HG02973 (cell line): ENCODE results near the gene SLC35F3.
A peak's percentile ranks its signal among the peaks of the same experiment; 100 is the strongest.
"Not testable (repeated sequence)": the region's sequence is repeated elsewhere in the genome, so short reads cannot be mapped to it uniquely, and the experiment has no call there.

ENCODE experiments used
- ATAC-seq: cut with Tn5 transposase; IDR thresholded peaks from one replicate; pipeline ENCODE4 v1.9.1; 2021; ENCODE audit warnings: moderate library complexity; ENCODE audit not compliant: unreplicated experiment

SLC35F3 gene

DNA sequence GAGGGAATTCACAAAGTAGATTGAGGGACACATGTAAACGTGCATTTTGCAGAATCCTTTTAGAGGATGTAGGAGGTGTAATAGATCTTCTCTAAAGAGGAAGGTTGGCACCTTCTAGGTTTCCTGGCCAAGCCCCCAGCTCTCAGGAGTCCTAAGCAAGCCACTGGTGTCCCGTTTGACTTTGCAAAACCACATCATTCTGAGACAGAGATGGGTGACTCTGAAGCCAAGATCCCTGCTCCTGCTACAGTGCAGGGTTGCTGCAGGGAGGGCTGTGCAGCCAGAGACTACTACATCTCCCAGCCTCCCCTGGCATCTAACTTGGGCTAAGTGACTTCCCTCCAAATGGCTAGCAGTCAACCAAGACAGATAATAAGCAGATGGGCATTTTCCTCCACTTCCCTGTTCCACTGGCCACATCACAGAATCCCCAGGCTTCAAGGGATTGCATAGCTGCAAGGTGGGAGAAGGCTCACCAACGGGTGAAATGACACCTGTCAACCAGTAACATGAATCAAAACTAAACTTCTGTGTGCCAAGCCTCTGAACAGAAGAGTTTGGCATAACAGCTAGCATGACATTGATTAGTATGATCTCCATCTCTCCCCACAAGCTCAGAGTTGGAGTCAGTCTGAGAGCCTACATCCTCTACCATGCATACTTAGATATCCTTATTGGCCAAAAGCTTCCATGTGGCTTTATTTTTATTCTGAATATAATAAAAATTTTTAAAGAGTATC is 339.2 kb downstream of the SLC35F3 start:
- ATAC-seq: no peak

DNA sequence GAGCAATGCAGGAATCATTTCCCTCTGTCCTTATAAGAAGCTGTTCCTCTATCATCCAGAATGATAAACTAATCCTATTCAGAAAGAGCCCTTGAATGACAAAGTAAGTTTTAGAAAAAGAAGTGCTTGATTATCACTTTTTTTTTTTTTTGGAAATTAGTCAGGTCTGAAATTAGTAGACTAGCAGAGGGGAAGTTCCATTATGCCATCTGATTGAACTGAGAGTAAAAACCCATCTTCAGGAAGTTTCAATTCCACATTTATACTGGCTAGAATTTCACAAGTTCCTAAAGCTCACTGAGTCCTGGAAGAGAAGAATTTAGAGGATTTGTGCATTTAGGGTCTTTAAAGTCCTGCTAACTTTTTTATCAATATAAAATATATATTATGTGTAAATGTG is 340.0 kb downstream of the SLC35F3 start:
- ATAC-seq: peak; percentile 37

DNA sequence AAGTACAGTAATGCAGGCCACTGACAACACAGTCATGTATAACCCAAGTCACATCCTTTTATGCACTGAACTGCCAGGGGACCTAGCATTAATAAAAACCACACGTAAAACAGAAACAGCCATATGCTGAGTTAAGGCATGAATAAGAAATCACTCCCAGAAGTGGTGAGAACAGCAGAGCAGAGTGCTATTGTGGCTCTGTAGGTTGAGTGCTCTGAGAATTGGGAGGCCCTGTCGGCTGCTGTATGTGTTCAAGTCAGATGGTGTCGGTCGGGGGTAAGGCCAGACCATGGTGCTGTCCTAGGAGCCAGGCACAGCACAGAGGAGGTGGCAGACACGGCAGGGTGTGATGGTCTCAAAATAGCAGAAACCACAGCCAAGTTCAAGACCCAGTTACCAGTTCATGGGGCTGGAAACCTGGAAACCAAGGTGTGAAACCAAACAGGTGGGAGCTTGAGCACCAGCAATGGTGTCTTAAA is 342.2 kb downstream of the SLC35F3 start:
- peak; percentile 89 for ATAC-seq

DNA sequence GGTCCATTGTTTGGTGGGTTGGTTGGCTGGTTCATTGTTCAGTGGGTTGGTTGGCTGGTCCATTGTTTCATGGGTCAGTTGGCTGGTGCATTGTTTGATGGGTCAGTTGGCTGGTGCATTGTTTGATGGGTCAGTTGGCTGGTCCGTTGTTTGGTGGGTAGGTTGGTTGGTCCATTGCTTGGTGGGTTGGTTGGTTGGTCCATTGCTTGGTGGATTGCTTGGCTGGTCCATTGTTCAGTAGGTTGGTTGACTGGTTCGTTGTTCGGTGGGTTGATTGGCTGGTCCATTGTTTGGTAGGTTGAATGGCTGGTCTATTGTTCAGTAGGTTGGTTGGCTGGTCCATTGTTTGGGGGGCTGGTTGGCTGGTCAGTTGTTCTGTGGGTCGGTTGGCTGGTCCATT is 343.3 kb downstream of the SLC35F3 start:
- ATAC-seq: not testable (repeated sequence)

DNA sequence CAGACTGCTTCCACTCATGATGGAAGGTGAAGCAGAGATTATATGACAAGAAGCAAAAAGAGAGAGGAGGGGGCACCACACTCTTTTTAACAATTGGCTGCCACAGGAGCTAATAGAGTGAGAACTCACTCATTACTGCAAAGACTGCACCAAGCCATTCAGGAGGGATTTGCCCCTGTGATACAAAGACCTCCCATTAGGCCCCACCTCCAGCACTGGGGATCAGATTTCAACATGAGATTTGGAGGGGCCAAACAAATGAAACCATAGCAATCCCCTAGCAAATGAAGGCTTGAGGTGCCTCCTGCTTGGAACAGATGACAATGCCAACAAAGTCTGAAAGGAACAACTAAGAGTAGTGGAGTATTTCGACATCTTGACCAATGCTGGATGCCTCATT is 346.3 kb downstream of the SLC35F3 start:
- no peak for ATAC-seq

DNA sequence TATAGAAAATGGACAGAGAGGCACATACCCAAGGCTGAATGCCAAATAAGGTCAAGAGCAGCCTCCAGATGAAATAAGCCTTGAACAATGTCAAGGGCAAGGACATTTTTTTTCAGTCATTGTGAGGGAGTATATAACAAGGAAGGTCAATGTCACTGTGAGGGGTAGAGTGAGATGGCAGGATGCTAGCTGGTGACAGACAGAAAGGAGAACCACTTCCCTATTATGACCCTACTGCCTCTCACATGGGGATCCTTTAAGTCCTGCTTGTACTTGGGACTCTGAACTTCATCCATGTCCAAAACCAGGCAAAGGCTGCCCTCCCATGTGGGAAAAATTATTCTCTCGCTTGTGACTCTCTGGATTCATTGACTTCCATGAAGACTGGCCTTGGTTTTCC is 349.3 kb downstream of the SLC35F3 start:
- no peak for ATAC-seq

DNA sequence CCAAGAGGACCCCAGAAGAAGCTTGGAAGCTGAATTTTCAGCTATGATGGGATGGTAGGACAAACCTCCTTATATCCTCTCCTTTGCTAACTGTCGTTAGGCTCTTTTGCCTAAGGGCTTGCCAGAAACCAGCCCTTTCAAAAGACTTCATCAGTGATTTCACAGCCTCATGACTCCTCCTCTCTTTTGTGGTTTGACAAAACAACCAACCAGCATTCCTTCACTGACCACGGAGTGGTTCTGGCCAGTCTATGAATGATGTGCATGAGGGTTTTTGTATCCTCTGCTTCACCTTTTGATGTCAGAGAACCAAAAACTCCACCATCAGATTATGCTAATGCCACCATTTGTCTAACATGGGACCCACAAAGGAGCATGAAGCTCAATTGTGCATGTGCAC is 351.9 kb downstream of the SLC35F3 start:
- ATAC-seq: no peak

DNA sequence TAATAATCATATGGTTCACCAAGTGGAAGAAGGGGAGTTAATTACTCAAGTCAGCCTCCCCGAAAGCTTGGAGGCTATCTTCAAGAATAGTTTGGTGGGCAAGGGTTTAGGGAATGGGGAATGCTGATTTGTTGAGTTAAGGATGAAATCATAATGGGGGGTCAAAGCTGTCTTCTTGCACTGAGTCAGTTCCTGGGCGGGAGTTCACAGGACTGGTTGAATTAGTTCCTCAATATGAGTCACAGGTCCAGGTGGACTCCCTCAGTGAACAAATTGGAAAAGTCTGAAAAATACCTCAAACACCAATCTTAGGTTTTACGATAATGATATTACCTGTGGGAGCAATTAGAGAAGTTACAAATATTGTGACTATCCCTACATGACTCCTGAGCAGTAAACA is 353.6 kb downstream of the SLC35F3 start:
- ATAC-seq: no peak

DNA sequence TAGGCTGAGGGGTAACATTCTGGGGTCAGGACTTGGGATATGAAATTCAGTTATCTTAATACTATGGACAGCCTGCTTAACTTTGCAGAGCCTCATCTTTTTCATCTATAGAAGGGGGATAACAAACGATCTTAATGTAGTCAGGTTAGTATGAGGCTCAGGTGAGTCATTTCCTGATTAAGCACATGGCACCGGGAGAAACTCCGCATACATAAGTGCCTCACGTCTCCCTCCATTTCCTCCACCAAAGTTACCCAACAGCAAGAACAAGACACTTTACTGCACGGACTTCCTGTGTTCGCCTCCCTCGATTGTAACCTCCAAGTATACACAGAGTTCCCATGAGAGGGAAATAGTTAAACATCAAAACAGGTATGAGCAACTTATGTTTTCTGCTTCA is 356.1 kb downstream of the SLC35F3 start:
- no peak for ATAC-seq

DNA sequence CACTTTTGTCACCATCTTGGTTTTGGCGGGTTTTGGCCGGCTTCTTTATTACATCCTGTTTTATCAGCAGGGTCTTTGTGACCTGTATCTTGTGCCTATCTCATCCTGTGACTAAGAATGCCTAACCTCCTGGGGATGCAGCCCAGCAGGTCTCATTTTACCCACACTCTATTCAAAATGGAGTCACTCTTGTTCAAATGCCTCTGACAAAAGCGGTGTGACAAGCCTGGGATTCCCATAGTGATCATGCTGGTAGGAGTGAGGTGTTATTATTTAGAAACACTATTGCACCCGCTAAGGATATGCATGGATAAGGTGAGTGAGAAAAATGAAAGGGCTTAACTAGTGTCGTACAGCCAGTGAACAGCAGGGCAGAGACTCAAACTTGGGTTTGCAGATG is 357.1 kb downstream of the SLC35F3 start:
- no peak for ATAC-seq

DNA sequence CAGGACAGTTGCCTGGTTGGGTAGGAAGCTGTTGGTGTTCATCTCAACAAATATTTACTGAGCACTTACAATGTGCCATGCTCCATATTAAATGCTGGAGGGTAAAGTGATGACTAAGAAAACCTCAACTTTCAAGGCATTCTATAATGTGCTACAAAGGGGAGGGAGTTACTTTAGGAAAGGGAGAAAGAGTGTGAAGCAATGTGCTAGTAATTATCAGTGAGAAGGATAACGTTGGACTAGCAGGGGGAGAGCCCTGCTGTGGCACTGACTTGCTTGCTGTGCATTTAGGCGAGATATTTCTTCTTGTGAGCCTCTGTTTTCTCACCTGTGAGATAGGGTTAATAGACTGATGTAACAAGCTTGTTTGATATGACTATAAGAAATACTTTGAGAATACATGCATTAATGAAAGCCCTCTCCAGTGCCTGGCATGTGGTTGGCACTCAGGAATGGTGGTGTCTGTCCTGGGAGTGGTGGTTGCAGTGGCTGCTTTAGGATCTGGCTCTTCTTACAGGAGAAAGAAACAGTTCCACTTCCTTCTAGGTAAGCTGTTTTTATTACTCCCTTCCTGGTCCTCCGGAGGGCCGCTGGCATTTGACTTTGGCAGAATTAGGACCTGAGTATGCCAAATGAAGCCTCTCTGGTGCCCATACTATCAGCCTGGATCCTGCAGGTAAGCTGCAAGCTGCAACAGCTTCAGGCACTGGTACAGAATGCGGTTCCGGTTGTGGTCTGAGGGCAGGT is 357.7 kb downstream of the SLC35F3 start:
- no peak for ATAC-seq

DNA sequence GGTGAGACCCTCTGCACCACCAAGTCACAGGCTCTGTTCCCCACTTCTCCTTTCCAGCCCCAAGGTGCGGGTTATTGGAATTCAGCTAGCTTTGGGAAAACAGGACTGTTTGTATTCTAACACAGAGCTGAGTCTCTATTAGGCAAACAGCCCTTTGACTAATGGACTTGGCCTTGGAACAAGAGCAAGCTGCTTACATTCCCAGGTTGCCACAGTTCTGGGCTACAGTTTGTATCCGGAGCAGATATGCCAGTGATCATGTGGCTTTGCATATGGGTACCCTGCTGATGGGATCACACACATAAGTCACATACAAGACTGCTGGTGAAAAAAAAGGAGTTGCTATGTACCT is 358.3 kb downstream of the SLC35F3 start:
- no peak for ATAC-seq

DNA sequence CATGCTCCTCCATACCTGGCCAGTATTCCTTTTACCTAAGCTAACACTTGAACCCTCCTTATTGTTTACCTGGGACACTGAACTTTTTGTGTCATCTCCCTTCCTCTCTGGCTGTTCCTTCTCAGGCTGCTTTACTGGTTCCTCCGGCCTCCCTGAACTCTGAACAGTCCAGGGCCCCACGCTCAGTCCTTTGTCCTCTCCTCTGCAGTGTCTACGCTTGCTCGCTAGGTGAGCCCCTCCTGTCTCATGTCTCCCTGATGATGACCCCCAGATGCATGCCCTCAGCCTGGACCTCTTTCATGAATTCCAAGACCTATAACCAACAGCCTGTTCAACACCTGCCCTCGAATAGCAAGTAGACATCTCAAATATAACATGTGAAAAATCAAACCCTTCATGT is 360.4 kb downstream of the SLC35F3 start:
- ATAC-seq: no peak

DNA sequence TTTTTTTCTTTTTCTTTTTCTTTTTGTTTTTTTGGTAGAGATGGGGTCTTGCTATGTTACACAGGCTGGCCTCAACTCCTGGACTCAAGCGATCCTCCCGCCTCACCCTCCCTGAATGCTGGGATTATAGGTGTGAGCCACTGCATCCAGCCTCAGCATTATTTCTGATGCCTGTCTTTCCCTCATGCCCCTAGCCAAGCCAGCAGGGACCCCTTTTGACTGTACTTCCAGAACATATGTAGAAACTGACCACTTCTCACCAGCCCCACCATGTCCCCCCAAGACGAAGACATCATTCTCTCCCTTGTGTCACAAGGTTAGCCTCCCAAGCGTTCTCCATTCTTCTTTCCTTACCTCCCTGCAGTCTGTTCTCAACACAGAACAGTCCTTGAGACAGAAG is 360.8 kb downstream of the SLC35F3 start:
- ATAC-seq: no peak

DNA sequence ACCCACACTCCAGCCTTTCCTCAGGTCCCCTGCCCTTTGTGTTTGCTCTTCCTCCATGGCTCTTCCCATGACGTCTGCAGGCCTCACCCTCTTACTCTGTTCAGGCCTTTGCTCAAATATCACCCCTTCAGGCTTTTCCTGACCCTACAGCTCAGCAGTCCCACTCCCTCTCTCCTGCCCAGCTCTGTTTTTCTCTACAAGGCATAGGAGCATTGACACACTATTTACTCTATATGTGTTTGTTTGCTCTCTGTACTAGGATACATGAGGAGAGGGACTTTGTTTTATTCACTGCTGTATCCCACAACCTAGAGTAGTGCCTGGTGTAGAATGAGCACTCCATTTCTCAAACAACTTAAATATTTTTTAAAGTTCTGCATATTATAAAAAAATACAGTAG is 361.4 kb downstream of the SLC35F3 start:
- ATAC-seq: no peak

DNA sequence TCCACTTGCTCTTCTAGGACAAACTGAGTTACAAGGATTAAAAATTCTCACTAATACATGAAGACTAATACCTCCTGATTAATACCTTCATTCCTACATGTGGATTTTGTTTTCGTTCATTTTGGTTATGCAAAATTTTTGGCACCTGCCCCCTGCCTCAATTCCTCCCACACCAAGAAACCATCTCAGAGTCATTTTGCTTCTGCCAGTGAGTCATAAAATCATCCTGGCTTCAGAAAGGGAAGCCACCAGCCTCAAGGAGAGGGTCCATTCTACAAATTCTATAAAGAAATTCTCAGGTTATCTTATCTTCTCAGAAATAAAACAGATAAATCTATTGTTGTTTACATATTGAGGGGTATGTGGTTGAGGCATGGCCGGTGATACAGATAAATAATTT is 365.6 kb downstream of the SLC35F3 start:
- ATAC-seq: no peak

DNA sequence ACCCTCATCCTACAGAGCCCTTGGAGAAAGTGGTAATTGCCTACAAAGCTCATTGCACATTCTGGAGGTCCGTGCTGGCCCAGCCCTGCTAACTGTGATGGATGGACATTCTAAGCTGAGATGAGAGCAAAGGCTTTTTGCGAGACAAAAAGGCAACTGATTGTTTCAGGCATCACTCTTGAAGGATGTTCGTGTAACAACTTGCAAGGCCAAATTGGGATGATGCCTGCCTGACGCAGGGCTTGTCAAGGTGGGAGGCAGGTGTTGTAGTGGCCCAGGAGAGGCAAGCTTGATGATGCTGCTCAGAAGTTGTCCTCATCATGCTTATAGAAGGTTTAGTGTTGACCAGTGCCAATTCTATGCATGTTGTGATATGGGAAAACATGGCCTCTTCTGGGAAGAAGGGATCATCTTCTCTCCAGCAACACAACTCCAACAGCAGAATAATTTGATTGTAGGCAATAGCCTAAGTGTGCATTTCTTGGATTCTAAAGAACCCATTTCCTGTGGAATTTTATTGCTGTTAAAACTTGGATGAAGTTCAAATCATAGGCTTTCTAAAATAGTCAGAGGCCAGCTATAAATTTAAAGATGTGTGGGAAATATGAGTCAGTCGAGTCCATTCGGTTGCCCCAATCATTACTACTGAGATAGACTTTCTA is 366.2 kb downstream of the SLC35F3 start:
- ATAC-seq: no peak

DNA sequence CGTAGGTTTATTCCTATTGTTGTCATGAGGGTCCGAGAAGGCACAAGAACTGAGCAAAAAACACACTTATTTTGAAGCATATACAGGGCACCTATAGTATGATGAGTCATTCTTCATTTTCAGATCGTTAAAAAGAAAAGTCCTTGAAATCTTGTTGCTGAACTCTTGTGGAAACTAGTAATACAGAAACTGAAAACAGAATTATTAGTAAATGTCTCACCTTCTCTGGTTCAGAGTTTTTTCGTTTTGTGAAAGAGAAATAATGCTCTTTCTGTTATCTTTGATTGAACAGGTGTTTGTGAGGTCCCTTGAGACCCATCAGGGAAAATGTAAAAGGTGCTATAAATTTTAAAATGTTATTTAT is 366.7 kb downstream of the SLC35F3 start:
- peak; percentile 96 for ATAC-seq

DNA sequence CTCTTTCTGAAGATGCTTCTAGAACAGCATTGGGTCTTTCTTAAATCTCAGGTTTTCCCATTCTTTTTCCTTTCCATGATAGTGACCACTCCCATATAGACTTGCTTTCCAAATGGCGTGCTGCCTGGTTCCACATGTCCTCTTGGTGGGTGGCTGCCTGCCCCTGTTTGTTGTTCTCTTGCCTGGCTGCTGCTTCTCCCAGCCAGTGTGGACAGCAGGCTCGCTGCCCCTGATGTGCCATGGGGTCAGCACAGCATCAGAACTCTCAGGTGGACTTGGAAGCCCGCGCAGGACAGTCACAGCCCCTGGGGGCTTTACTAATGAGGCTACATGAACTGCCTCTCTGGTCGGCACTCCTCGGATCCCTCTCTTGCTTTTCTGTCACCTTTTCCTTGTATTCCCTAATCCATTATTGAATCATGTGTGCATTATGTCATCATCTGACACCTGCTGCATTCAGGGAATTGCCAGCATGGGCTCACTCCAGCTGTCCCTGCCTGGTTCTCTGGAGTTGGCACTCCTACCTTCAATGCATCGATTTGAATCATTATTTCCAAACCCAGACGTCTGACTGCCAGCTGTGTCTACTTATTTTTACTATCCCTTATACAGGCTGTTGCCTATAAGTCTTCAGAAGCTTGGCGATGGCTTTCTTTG is 368.3 kb downstream of the SLC35F3 start:
- ATAC-seq: no peak

DNA sequence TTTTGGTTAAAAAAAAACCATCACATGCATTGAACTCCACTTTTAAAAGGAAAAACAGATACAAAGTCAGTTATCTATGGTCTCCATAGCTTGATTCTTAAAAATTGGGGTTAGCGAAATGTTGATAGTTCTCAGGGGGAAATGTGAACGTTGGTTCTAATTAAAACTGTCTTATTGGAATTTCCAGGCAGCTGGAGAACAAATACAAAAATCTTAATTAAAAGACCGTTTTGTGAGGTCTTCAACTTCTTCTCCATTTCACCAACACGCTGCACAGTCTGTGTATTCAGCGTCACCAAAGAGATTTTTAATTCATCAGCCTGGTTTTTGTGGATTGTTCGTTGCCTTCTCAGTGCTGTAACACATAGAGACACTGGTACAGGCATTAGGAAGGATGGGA is 369.5 kb downstream of the SLC35F3 start:
- ATAC-seq: no peak

DNA sequence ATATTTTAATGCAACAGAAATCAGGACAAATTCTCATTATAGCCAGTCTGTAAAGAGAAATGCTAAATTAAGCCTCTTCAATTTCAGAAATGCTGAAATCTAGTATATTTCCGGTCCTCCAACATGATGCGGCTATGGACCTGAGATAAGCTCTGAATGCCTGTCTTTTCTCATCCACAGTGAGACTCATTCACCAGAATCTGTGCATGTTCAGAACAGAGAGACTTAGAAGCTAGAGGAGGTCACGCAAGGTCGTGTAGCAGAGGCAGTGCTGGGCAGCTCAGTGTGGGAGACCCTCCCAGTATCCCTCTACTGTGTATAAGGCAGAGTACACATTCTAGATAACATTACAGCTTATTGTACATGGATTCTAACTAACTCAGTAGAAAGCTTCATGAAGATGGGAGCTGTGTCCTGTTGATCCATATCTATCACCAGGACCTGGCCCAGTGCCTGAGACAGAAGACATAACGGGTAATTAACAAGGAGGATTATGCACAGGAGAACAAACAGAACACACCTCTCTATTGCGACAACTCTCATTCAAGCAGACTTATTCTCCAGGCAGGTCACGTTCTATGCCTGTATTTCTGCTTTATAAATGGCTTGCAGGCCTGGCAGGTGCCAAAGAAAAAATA is 371.8 kb downstream of the SLC35F3 start:
- ATAC-seq: no peak
